Measurements from ENCODE around the gene TXNIP. TPM values are rescaled to one million over a fixed set of nuclear protein-coding genes. Genes with fewer than 3 reads are reported as not detected.
A peak's percentile ranks its signal among the peaks of the same experiment; 100 is the strongest.

Gene TXNIP
- total RNA-seq, 2 experiments from 2014 or later: 130 to 134 TPM

GRCh38 chr1:145994391-145995120 is 1.8 kb downstream of the TXNIP start:
- POLR2A ChIA-PET: interaction anchor here (1.7 to 13.3 kb wide), 8 partner anchors 8 to 67 kb away, joined by 4 to 446 read pairs (median 29); partner anchors contain the start of genes ANKRD34A, POLR3GL and RBM8A
- intact Hi-C loops (cut with micrococcal nuclease): no loop called here
- Mint-ChIP-seq H3K36me3 (ENCODE audit: low read depth) (peaks cover 48% of the 10 kb centered on the region), H3K27me3 (no peaks in the 10 kb centered on the region), H3K27ac (peak overlapping the region; percentile 100), H3K9me3 (no peaks in the 10 kb centered on the region), H3K4me3 (peak overlapping the region; percentile 98), H3K4me1 (ENCODE audit: low read depth) (peaks cover 63% of the 10 kb centered on the region)
- DNase-seq (peak; percentile 80), ATAC-seq (peak; percentile 26)
- TF ChIP-seq, protein P1, sequence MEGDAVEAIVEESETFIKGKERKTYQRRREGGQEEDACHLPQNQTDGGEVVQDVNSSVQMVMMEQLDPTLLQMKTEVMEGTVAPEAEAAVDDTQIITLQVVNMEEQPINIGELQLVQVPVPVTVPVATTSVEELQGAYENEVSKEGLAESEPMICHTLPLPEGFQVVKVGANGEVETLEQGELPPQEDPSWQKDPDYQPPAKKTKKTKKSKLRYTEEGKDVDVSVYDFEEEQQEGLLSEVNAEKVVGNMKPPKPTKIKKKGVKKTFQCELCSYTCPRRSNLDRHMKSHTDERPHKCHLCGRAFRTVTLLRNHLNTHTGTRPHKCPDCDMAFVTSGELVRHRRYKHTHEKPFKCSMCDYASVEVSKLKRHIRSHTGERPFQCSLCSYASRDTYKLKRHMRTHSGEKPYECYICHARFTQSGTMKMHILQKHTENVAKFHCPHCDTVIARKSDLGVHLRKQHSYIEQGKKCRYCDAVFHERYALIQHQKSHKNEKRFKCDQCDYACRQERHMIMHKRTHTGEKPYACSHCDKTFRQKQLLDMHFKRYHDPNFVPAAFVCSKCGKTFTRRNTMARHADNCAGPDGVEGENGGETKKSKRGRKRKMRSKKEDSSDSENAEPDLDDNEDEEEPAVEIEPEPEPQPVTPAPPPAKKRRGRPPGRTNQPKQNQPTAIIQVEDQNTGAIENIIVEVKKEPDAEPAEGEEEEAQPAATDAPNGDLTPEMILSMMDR (IDR thresholded peaks at IDR 0.05): no peak
- CTCF ChIA-PET: interaction anchor here (13.6 kb wide), 1 partner anchor 15 kb away, joined by 147 read pairs; no protein-coding TSS in a partner anchor

DNA sequence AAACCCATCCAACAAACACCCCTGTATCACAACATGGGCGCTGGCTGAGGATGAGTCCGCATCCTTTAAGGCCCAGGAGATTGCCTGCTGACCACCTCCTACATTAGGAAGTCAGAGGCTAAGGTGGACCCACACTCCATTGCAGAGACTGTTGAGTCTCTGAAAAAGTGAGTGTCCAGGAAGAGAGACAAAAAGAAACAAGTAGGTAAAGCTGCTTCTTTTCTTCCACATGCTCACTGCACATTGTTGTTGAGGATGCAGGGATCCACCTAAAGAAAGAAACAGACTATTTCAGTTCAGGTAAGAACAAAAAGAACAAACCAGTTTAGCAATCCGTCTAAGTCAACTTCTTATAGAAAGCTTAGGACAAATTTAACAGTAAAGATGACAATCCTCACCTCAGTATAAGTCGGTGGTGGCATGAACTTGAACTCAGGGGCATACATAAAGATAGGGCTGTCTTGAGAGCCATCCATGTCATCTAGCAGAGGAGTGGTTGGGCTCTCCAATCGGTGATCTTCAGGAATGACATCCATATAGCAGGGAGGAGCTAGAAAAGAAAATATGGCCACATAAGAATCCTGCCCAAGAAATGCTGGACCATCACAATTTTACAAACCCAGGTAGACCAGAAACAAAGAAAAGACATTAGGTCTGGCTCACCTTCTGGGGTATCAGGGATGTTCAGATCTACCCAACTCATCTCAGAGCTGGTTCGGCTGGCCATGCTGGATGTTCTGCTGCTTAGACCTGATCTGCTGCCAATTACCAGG is 2.6 kb downstream of the TXNIP start:
- Mint-ChIP-seq H3K4me1 (ENCODE audit: low read depth) (peaks cover 58% of the 10 kb centered on the region), H3K36me3 (ENCODE audit: low read depth) (peaks cover 48% of the 10 kb centered on the region)
- POLR2A ChIA-PET: interaction anchor here (1.0 to 13.3 kb wide), 10 partner anchors 9 to 67 kb away, joined by 3 to 446 read pairs (median 16); partner anchors contain the start of genes ANKRD34A, POLR3GL and RBM8A

GRCh38 chr1:145992958-145993617 is 3.3 kb downstream of the TXNIP start:
- Mint-ChIP-seq H3K4me1 (ENCODE audit: low read depth) (peaks cover 56% of the 10 kb centered on the region), H3K4me3 (peak overlapping the region; percentile 98), H3K27ac (peak overlapping the region; percentile 100), H3K9me3 (peaks cover 2% of the 10 kb centered on the region), H3K27me3 (no peaks in the 10 kb centered on the region), H3K36me3 (ENCODE audit: low read depth) (peaks cover 48% of the 10 kb centered on the region)
- TF ChIP-seq, protein P1 (IDR thresholded peaks at IDR 0.05): no peak
- DNase-seq (no peak), ATAC-seq (no peak)
- CTCF ChIA-PET: interaction anchor here (1.0 to 13.6 kb wide), 5 partner anchors 9 to 39 kb away, joined by 3 to 147 read pairs (median 8); no protein-coding TSS in a partner anchor
- POLR2A ChIA-PET: interaction anchor here (1.0 to 13.3 kb wide), 12 partner anchors 10 to 61 kb away, joined by 3 to 446 read pairs (median 10); partner anchors contain the start of genes ANKRD34A and POLR3GL
- intact Hi-C loops (cut with micrococcal nuclease): loop anchor here (2.0 kb wide), 1 partner anchor 14 kb away; no protein-coding TSS in a partner anchor

More for the DNA sequence above, 2.6 kb downstream of the TXNIP start:
- DNase-seq: no peak
- intact Hi-C loops (cut with micrococcal nuclease): loop anchor here (2.0 kb wide), 1 partner anchor 15 kb away; no protein-coding TSS in a partner anchor
- no peak for ATAC-seq
- CTCF ChIA-PET: interaction anchor here (1.0 to 13.6 kb wide), 4 partner anchors 8 to 15 kb away, joined by 3 to 147 read pairs (median 11); no protein-coding TSS in a partner anchor
- Mint-ChIP-seq H3K27ac (peak overlapping the region; percentile 100), H3K9me3 (no peaks in the 10 kb centered on the region), H3K4me3 (peak overlapping the region; percentile 98), H3K27me3 (no peaks in the 10 kb centered on the region)
- TF ChIP-seq, protein P1 (IDR thresholded peaks at IDR 0.05): no peak

GRCh38 chr1:145992502-145992936 is 3.9 kb downstream of the TXNIP start:
- Mint-ChIP-seq H3K27ac (peak overlapping the region; percentile 100), H3K27me3 (no peaks in the 10 kb centered on the region), H3K4me1 (ENCODE audit: low read depth) (peaks cover 56% of the 10 kb centered on the region), H3K36me3 (ENCODE audit: low read depth) (peaks cover 48% of the 10 kb centered on the region), H3K9me3 (peaks cover 3% of the 10 kb centered on the region), H3K4me3 (peak overlapping the region; percentile 98)
- CTCF ChIA-PET: interaction anchor here (0.9 to 13.6 kb wide), 5 partner anchors 9 to 39 kb away, joined by 3 to 147 read pairs (median 8); no protein-coding TSS in a partner anchor
- TF ChIP-seq, protein P1 (IDR thresholded peaks at IDR 0.05): no peak
- POLR2A ChIA-PET: interaction anchor here (1.0 to 13.3 kb wide), 8 partner anchors 10 to 40 kb away, joined by 3 to 446 read pairs (median 10); partner anchors contain the start of genes ANKRD34A and POLR3GL
- intact Hi-C loops (cut with micrococcal nuclease): loop anchor here (2.0 kb wide), 1 partner anchor 14 kb away; no protein-coding TSS in a partner anchor
- DNase-seq (no peak), ATAC-seq (no peak)
